GM21526 (cell line): Measurements from ENCODE around the gene JADE3.

Experiments used
- ATAC-seq: cut with Tn5 transposase; IDR thresholded peaks from one replicate; pipeline ENCODE4 v1.9.1; 2021; ENCODE audit warnings: moderate library complexity; ENCODE audit not compliant: unreplicated experiment, low FRiP score

The JADE3 gene

GRCh38 chrX:46912098-46912602 lies at the start of gene JADE3:
TSS of gene JADE3 (plus strand) at chrX:46912421. CDS start at chrX:46984895, 72,474 bp downstream.
- no peak for ATAC-seq

GRCh38 chrX:46863072-46863471 lies 49.1 kb upstream of the JADE3 start:
- ATAC-seq = no peak

GRCh38 chrX:46864606-46865005 lies 47.6 kb upstream of the JADE3 start:
- no peak for ATAC-seq

DNA sequence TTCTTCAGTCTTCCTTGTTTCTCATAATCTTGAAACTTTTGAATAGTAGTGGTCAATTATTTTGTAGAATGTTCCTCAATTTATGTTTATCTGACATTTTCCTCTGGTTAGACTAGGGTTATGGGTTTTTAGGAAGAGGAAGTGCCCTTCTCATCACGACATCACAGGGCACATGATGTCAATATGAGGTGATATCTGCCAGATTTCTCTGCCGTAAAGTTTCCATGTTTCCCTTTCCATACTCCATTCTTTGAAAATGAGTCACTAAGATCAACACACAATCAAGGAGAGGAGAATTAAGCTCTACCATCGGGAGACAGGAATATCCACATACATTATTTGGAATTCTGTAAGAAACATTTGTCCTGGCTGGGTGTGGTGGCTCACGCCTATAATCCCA lies 46.9 kb upstream of the JADE3 start:
- ATAC-seq = no peak

DNA sequence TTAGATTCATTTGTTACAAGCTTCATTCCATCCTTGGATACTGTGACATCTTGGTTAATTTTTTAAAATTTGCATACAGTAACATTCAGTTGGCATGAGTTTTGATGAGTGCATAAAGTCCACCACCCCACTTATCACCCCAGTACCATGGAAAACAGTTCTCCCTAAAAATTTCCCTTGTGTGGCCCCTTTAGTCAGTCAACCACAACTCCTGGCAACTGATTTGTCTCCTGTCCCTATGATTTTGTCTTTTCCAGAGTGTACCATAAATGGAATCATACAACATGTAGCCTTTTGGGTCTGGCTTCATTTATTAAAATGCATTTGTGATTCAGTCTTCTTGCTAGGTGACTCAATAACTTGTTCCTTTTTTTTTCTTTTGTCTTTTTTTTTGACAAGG lies 45.5 kb upstream of the JADE3 start:
- ATAC-seq = no peak

GRCh38 chrX:46873746-46874145 lies 38.5 kb upstream of the JADE3 start:
- ATAC-seq = no peak

DNA sequence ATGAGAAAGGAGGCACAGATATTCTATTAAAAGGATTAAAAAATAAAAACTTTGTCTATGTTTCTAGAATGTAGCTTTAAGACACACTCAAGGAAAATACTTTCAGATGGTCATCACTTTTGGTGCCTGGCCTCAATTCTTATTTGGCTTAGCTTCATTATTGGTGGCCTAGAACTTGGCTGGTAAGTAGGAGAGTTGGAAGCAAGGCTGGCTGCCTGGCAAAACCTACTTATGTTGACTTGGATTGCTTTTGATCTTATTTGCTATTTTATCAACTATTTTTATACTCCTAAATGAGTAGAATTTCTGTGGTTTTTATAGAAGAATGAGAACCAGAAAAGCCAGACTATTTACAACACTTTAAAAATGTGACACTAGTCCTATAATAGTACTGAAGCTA lies 35.3 kb upstream of the JADE3 start:
- no peak for ATAC-seq

GRCh38 chrX:46882266-46882665 lies 30.0 kb upstream of the JADE3 start:
- no peak for ATAC-seq

DNA sequence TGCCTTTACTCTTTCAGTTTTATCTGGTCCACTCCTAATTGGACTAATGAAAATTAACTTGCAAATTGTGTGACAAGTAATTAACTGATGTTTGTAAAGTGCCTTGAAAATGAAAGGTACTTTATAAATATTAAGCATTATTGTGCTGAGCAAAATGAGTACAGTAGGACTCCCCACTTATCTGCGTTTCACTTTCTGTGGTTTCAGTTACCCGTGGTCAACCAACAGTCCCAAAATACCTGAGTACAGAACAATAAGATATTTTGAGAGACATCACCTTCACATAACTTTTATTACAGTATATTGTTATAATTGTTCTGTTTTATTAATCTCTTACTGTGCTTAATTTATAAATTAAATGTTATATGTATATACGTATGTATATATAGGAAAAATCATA lies 27.4 kb upstream of the JADE3 start:
- no peak for ATAC-seq

- ATAC-seq = no peak
These were observed 14.0 kb upstream of the JADE3 start for GRCh38 chrX:46898207-46898606.

DNA sequence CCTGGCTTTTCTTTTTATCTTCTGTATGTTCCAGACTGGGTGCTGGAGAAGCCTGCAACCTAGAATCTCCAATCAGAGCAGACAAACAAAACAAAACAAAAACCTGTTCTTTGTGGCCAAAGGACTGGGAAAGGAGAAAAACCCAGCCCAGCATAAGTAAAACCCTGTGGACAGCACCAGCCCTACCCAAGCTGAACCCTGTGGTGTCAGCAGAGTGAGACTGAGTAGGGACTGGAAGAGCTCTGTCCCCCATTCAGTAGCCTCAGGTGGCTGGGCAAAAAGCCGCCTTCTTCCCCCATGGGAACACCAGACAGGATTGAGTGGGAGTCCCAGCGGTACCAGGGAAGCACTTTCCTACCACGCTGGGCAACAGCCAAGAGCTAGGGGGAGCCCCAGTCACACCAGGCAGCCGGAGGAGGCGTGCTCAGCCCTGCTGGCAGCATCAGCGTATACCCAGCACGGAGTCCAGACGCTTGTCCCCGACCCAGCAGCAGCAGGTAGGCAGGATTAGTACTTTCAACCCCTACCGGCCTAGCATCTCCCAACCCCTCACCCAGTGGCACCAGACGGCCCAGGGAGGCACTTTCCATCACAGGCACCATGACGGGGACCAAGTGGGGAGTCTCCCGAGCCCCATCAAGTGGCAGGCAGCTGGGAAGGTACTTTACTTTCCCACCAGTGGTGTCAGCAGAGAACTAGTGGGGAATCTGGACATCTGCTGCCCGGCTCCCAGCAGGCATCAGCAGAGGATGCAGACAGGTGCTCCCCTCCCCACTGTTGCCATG lies 8.6 kb upstream of the JADE3 start:
- ATAC-seq = peak; percentile 83

DNA sequence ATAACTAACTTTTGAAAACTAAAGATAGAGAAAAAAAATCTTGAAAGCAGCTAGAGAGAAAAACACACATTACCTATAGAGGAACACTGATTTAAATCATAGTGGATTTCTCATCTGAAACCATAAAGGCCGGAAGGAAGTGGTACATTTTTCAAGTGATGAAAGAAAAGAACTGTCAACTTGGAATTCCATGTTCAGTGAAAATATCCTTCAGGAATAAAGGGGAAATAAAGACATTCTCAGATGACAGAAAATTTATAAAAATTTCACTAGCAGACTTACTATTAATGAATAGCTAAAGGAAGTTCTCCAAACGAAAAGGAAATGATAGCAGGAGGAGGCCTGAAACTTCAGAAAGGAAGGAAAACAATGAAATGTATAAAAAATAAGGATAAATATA lies 7.6 kb upstream of the JADE3 start:
- ATAC-seq = no peak

DNA sequence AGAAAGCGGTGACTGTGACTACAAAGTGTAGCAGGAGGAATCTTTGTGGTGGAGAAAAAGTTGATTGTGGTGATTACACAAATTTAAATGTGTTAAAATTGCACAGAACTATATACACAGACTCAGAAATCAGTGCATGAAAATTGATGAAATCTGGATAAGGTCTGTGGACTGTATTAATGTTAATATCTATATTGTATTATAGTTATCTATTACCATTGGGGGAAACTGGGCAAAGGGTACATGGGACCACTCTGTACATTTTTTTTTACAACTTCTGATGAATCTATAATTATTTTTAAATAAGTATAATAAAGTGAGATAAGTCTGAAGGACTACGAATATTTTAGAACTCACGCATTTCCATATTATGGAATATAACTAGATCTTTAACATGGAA lies 1.8 kb upstream of the JADE3 start:
- no peak for ATAC-seq

- no peak for ATAC-seq
These were observed 626 bp downstream of the JADE3 start for GRCh38 chrX:46912603-46913491.

DNA sequence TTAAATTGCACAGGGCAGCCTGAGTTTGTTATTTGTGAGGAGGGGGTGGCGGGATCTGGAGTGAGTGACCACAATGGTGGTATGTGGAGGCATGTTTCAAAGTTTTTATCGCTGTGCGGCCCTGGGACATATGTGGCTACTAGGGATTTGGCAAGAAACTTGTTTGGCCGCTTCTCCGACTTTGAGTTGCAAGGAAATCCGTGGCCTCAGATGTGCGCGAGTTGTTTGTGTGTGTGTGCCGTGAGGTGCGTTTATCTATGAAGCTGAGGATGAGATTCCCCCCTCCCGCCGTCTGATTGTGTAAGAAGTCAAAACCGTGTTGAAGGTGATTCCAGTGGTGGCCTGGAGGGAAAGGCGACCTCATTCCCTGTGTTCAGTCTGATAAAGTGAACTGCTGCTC lies 1.4 kb downstream of the JADE3 start:
- no peak for ATAC-seq

GRCh38 chrX:46916273-46916672 lies 4.1 kb downstream of the JADE3 start:
- ATAC-seq = no peak

GRCh38 chrX:46917622-46918021 lies 5.4 kb downstream of the JADE3 start:
- no peak for ATAC-seq

DNA sequence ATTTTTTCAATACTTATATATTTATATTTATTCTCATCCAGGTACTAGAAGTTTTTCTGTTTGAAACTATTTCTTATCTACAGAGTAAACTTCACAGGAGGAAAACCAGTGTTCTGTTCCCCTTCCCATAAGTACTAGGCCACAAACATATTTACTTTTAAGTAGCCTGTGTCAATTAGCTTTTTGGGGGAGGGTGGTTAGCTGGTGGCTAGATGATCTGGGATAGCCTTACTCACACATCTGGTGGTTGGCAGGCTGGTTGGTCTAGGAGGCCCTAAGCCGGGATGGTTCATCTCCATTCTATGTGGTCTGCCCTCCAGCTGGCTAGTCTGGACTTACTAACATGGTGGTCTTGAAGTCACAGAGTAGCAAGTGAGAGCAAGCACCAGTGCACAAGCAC lies 6.2 kb downstream of the JADE3 start:
- no peak for ATAC-seq

DNA sequence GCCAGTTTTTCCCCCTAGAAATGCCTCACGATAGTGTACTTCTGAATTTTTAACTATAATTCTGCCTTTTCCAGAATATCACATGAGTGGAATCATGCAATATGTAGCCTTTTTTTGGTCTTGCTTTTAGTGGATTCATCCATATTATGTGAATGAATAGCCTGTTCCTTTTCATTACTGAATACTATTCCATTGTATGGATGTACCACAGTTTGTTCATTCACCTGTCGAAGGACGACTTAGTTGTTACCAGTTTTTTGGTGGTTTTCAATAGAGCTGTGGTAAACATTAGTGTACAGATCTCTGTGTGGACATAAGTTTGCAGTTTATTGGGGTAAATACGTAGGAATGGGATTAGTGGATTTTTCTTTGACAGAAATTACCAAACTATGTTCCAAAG lies 8.0 kb downstream of the JADE3 start:
- no peak for ATAC-seq

DNA sequence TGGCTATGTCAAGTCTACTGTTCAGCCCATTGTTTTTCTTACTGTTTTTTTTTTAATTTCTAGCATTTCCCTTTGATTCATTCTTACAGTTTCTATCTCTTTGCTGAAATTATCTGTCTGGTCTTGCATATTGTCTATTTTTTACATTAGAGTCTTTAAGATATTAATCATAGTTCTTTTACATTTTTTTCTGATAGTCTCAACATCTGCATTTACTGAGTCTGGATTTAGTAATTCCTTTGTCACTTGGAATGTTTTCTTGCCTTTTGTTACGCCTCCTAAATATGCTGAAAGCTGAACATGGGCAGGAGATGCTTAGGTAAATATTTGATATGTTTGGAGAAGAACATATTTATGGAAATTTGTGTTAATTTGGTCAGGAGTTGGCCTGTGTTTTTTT lies 10.4 kb downstream of the JADE3 start:
- no peak for ATAC-seq

GRCh38 chrX:46927718-46928117 lies 15.5 kb downstream of the JADE3 start:
- ATAC-seq = no peak
